T-helper 1 cell treated with Interleukin-12 subunit alpha and Interleukin-12 subunit beta and Interleukin-4 antibody, amounts not matched to agents 30 μg/mL and 1 μg/mL, for 36 hours (primary cell): ENCODE data around the gene STC2.
"Not testable (repeated sequence)": the region's sequence is repeated elsewhere in the genome, so short reads cannot be mapped to it uniquely, and the experiment has no call there.

Experiments
- H3K27ac Mint-ChIP-seq: one replicate; pipeline ENCODE4 v1.8.0; 2021; ENCODE audit warnings: mild to moderate bottlenecking, mixed read lengths
- H3K27me3 Mint-ChIP-seq: one replicate; pipeline ENCODE4 v1.8.0; 2021; ENCODE audit warnings: low read depth, mixed read lengths
- H3K36me3 Mint-ChIP-seq: one replicate; pipeline ENCODE4 v1.8.0; 2021; ENCODE audit warnings: low read depth, mixed read lengths
- H3K4me1 Mint-ChIP-seq: one replicate; pipeline ENCODE4 v1.8.0; 2021; ENCODE audit warnings: low read depth, mixed read lengths
- H3K4me3 Mint-ChIP-seq: one replicate; pipeline ENCODE4 v1.8.0; 2021; ENCODE audit warnings: mild to moderate bottlenecking, moderate library complexity, mixed read lengths
- H3K9me3 Mint-ChIP-seq: one replicate; pipeline ENCODE4 v1.8.0; 2021; ENCODE audit warnings: mixed read lengths

The STC2 gene, protein sequence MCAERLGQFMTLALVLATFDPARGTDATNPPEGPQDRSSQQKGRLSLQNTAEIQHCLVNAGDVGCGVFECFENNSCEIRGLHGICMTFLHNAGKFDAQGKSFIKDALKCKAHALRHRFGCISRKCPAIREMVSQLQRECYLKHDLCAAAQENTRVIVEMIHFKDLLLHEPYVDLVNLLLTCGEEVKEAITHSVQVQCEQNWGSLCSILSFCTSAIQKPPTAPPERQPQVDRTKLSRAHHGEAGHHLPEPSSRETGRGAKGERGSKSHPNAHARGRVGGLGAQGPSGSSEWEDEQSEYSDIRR

DNA sequence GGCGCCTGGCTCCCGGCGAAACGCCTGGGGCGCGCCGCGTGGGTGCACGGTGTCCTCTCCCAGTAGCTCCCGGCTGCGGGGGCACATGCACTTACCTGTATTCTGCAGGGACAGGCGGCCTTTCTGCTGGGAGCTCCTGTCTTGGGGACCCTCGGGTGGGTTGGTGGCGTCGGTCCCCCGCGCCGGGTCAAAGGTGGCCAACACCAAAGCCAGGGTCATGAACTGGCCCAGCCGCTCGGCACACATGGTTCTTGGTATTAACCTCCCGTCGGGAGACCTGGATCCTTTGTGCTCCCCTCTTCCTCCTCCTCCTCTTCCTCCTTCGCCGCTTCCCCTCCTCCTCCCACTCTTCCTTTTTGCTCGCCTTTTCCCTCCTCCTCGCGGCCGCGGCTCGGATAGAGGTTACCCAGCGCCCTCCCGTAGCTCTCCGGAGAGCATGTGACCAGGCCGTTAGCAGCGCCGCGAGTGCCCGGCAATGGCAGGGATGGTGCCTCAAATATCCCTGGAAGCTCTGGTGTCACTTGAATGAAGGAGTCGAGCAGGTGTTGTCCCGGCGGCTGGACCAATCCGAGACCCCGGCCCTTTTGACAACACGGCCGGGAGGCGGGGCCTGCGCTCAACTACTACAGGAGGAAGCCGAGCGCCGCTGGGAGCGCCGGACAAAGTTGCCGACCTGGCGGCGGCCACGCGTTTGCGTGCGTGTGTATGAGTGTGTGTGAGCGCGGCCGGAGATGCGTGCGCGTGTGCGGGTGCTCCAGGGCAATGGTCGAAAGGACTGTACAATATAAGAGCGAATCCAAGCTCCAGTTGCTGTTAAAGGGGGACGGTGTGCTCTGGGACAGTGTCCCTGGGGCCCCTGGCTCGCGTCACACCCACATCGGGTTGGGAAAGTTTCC, at the start of gene STC2:
Gene STC2 (minus strand): TSS at position 467 of the 896 bp plus-strand sequence. CDS start 221 bp downstream, at position 246.
- Mint-ChIP-seq H3K36me3 (peaks cover 22% of the 10 kb centered on the region), H3K27me3 (no peaks in the 10 kb centered on the region), H3K9me3 (no peaks in the 10 kb centered on the region), H3K4me1 (peaks cover 59% of the 10 kb centered on the region), H3K27ac (peak within 1 kb of the TSS; percentile 92), H3K4me3 (peak within 1 kb of the TSS; percentile 97)

GRCh38 chr5:173371400-173371799, 43.2 kb upstream of the STC2 start:
- H3K36me3 Mint-ChIP-seq = no peaks in the 10 kb centered on the region
- no peak overlapping the region for H3K27ac Mint-ChIP-seq
- H3K9me3 Mint-ChIP-seq = peaks cover 2% of the 10 kb centered on the region
- no peak overlapping the region for H3K4me3 Mint-ChIP-seq
- H3K4me1 Mint-ChIP-seq = no peaks in the 10 kb centered on the region
- H3K27me3 Mint-ChIP-seq = no peaks in the 10 kb centered on the region

GRCh38 chr5:173363406-173363805, 35.2 kb upstream of the STC2 start:
- H3K36me3 Mint-ChIP-seq = not testable (repeated sequence)

GRCh38 chr5:173355561-173355960, 27.3 kb upstream of the STC2 start:
- Mint-ChIP-seq H3K4me3 (no peak overlapping the region), H3K4me1 (no peaks in the 10 kb centered on the region), H3K36me3 (no peaks in the 10 kb centered on the region), H3K9me3 (no peaks in the 10 kb centered on the region), H3K27ac (no peak overlapping the region), H3K27me3 (peaks cover 8% of the 10 kb centered on the region)

More at GRCh38 chr5:173363406-173363805, 35.2 kb upstream of the STC2 start:
- H3K4me3 Mint-ChIP-seq, H3K4me1 Mint-ChIP-seq, H3K9me3 Mint-ChIP-seq, H3K27me3 Mint-ChIP-seq, H3K27ac Mint-ChIP-seq: not testable (repeated sequence)

DNA sequence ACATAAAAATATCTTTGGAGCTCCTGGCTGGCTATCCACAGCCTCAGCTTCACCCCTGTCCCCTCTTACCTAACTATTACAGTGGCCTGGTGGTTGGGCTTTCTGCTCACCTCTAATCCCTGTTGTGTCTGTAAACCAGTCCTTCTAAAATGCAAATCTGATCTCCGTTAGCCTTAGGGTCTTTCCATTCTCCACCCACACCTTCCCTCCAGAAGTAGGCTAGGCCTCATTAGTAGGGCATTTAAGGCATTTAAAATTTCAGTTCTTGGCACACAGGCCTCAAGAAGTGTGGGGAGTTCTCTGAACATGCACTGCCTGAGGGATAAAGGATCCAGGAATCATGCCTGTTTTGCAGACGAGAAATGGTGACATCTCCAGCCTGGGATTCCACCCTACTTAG, 26.4 kb upstream of the STC2 start:
- no peak overlapping the region for H3K4me3 Mint-ChIP-seq

GRCh38 chr5:173352366-173353349, 24.4 kb upstream of the STC2 start:
- Mint-ChIP-seq H3K4me3 (no peak overlapping the region), H3K4me1 (no peaks in the 10 kb centered on the region), H3K9me3 (no peaks in the 10 kb centered on the region), H3K27ac (no peak overlapping the region), H3K27me3 (peaks cover 15% of the 10 kb centered on the region), H3K36me3 (no peaks in the 10 kb centered on the region)

More for the DNA sequence above, 26.4 kb upstream of the STC2 start:
- Mint-ChIP-seq H3K9me3 (no peaks in the 10 kb centered on the region), H3K36me3 (no peaks in the 10 kb centered on the region), H3K27ac (no peak overlapping the region), H3K4me1 (no peaks in the 10 kb centered on the region), H3K27me3 (peaks cover 8% of the 10 kb centered on the region)

DNA sequence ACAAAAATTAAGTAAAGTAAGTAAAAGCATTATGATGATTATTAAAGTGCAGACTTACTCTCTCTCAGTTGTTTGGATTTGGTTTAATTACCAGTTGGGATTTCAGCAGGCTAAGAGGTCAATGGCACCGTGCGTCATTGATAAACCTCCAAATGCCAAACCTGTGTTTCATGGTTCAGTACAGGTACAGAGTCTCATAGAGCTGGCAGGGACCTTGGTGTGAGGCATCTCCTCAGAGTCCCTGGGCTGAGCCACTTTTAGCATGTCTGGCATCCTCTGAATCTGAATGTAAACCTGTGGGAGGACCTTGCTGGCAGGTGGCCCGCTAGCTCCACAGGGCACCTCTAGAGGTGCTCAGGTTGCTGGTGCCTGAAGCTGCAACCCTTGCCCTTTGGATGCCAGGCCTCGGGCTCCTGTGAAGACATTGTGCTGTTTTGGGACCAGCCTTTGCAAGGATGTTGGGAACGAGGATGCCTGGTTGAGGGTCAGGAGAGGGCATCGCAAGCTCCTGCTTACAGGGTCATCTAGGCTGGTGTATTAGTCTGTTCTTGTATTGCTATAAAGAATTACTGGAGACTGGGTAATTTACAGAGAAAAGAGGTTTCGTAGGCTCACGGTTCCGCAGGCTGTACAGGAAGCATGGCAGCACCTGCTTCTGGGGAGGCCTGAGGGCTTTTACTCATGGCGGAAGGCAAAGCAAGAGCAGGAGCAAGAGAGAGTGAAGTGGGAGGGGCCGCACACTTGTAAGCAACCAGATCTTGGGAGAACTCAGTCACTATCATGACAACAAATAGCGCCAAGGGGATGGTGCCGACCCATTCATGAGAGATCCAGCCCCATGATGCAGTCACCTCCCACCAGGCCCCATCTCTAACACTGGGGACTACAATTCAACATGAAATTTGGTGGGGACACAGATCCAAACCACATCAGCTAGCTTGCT, 14.9 kb upstream of the STC2 start:
- Mint-ChIP-seq H3K4me3 (no peak overlapping the region), H3K27ac (no peak overlapping the region), H3K36me3 (no peaks in the 10 kb centered on the region), H3K27me3 (peaks cover 10% of the 10 kb centered on the region), H3K9me3 (no peaks in the 10 kb centered on the region), H3K4me1 (no peaks in the 10 kb centered on the region)

DNA sequence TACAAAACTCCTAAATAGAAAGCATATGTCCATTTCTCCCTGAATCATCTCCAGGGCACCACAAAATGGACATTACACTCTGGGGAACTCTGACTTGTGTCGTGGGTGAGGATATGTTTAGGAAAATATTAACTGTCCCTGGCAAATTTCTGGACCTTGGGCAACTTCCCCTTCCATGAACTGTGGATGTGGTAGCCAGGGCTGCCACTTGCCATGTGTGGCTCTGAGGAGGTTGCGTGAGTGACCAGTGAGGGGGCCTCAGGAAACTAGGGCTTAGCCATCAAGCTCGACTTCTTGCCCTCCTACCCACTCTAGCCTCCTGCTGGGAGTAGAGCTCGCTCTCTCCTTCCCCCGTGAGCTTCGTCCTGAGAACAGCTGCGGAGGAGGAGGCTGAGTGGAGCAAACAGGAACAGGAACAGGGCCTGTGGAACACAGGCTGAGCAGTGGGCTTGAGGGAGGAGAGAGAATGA, 13.8 kb upstream of the STC2 start:
- H3K36me3 Mint-ChIP-seq = no peaks in the 10 kb centered on the region
- H3K27ac Mint-ChIP-seq = no peak overlapping the region
- no peaks in the 10 kb centered on the region for H3K4me1 Mint-ChIP-seq
- H3K9me3 Mint-ChIP-seq = no peaks in the 10 kb centered on the region
- H3K4me3 Mint-ChIP-seq = no peak overlapping the region
- peaks cover 7% of the 10 kb centered on the region for H3K27me3 Mint-ChIP-seq

- no peak overlapping the region for H3K27ac Mint-ChIP-seq
- peaks cover 7% of the 10 kb centered on the region for H3K27me3 Mint-ChIP-seq
- H3K4me3 Mint-ChIP-seq = no peak overlapping the region
- no peaks in the 10 kb centered on the region for H3K4me1 Mint-ChIP-seq
- H3K9me3 Mint-ChIP-seq = no peaks in the 10 kb centered on the region
- H3K36me3 Mint-ChIP-seq = no peaks in the 10 kb centered on the region
Observed at GRCh38 chr5:173340984-173341383, 12.8 kb upstream of the STC2 start.

DNA sequence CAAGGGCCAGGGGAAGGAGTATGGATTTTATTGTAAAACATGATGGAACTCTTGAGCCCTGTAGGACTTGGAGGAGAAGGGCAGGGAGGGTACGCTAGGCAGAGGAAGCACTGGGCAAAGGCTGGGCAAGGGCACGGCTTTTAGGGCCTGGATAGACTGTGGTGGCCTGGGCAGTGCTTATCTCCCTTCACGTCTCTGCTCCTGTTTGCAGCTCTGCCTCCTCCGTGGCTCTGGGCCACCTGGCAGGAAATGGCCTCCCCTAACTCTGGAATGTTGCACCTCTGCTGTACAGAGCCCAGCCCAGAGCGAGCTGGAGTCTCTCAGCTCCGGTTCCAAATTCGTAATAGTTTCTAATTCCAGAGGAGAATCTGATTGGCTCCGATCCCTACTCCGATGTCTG, 12.2 kb upstream of the STC2 start:
- Mint-ChIP-seq H3K9me3 (no peaks in the 10 kb centered on the region), H3K4me1 (no peaks in the 10 kb centered on the region), H3K27me3 (peaks cover 8% of the 10 kb centered on the region), H3K4me3 (no peak overlapping the region), H3K36me3 (no peaks in the 10 kb centered on the region), H3K27ac (no peak overlapping the region)

DNA sequence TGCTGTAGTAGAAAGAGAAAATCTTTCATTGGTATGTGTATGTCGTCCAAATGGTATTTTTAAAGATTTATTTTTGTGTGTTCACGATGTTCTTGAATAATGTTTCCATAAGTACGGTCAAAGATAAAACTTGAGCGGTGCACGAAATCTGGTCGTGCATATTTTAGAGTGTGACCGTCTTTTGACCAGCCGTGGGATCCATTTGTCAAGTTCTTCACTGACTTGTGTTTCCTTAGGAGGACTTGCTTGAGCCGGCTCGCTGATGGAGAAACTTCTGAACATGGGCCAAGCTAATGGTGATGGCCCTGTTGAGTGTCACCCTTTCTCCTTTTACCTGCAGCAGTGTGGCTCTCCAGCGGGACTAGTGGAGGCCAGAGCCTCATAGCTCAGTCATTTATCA, 11.1 kb upstream of the STC2 start:
- no peak overlapping the region for H3K27ac Mint-ChIP-seq
- H3K4me1 Mint-ChIP-seq = no peaks in the 10 kb centered on the region
- no peaks in the 10 kb centered on the region for H3K36me3 Mint-ChIP-seq
- H3K27me3 Mint-ChIP-seq = peaks cover 11% of the 10 kb centered on the region
- no peaks in the 10 kb centered on the region for H3K9me3 Mint-ChIP-seq
- no peak overlapping the region for H3K4me3 Mint-ChIP-seq

- no peak overlapping the region for H3K27ac Mint-ChIP-seq
- H3K4me3 Mint-ChIP-seq = no peak overlapping the region
Observed at GRCh38 chr5:173338380-173339015, 10.3 kb upstream of the STC2 start.

DNA sequence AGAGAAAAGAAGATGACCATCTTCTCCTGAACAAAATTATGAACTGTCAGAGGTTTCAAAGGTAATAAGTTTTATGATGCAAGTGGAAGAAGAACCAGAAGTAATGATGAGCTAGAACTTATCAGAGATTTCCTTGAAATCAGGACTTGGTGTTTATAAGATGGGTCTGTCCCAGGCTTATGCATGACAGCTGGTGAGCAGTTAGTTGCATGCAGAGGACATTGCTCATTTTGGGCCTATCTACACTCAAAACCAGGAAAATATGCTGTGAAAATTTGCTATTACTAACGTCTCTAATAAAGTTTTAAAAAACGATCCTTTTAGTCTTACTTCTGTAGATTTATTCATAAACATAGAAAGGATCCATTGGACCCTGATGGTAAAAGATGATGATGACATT, 6.6 kb upstream of the STC2 start:
- Mint-ChIP-seq H3K36me3 (peaks cover 2% of the 10 kb centered on the region), H3K9me3 (no peaks in the 10 kb centered on the region)

More at GRCh38 chr5:173338380-173339015, 10.3 kb upstream of the STC2 start:
- H3K27me3 Mint-ChIP-seq = peaks cover 11% of the 10 kb centered on the region
- no peaks in the 10 kb centered on the region for H3K9me3 Mint-ChIP-seq
- no peaks in the 10 kb centered on the region for H3K4me1 Mint-ChIP-seq
- no peaks in the 10 kb centered on the region for H3K36me3 Mint-ChIP-seq

More for the DNA sequence above, 6.6 kb upstream of the STC2 start:
- H3K4me3 Mint-ChIP-seq = no peak overlapping the region
- peaks cover 17% of the 10 kb centered on the region for H3K4me1 Mint-ChIP-seq
- H3K27ac Mint-ChIP-seq = no peak overlapping the region
- H3K27me3 Mint-ChIP-seq = peaks cover 11% of the 10 kb centered on the region
